Adrenal gland (tissue), 12 donors: Measurements from ENCODE around the gene PRRT4. TPM values are rescaled to one million over a fixed set of nuclear protein-coding genes. Genes with fewer than 3 reads are reported as not detected.

Experiments used
- DNase-seq, 7 donors: peaks; one replicate each; pipeline ENCODE4 v3.0.0-alpha.2; 2019 to 2020
- H3K27ac ChIP-seq, 5 donors: fragments of 200-600 bp; sonication (generic) in 4 of 5; 1 replicate in 3 of 5; 2 replicates in 2 of 5; pipeline versions ENCODE4 v1.5.1 to v1.8.0; 2016 to 2020; ENCODE audit warnings: mild to moderate bottlenecking in 1 of 5
- H3K27me3 ChIP-seq: fragments of 200-600 bp; 2 replicates; pipeline ENCODE4 v1.8.0; 2021
- H3K36me3 ChIP-seq, 2 donors: fragments of 200-600 bp; replicated peaks in 1 of 2; 1 replicate in 1 of 2; 2 replicates in 1 of 2; pipeline versions ENCODE4 v1.5.1 to v1.8.0; 2018 to 2022
- H3K4me1 ChIP-seq, 2 donors: fragments of 200-600 bp; replicated peaks in 1 of 2; 1 replicate in 1 of 2; 2 replicates in 1 of 2; pipeline versions ENCODE4 v1.5.1 to v1.8.0; 2018 to 2021
- H3K4me3 ChIP-seq, 4 donors: fragments of 200-600 bp; sonication (generic) in 3 of 4; one replicate each; pipeline ENCODE4 v1.5.1; 2016 to 2018
- H3K9me3 ChIP-seq, 3 donors: fragments of 200-600 bp; sonication (generic) in 1 of 3; replicated peaks in 1 of 3; 1 replicate in 2 of 3; 2 replicates in 1 of 3; pipeline versions ENCODE4 v1.5.1 to v1.8.0; 2016 to 2021
- CTCF ChIP-seq, 6 experiments: fragments of 450-650 bp in 4 of 6; fragments of 200-600 bp in 2 of 6; sonication (generic) in 1 of 6; IDR thresholded peaks; 1 replicate in 5 of 6; 2 replicates in 1 of 6; pipeline versions ENCODE4 v1.5.1 to v1.8.0; 2016 to 2021; ENCODE audit warnings: antibody characterized with exemption in 6 of 6, mild to moderate bottlenecking in 2 of 6, moderate library complexity in 1 of 6
- POLR2A ChIP-seq, 2 donors: fragments of 450-650 bp; IDR thresholded peaks; one replicate each; pipeline ENCODE4 v1.6.1; 2017; ENCODE audit warnings: antibody characterized with exemption in 2 of 2, mild to moderate bottlenecking in 2 of 2, moderate library complexity in 1 of 2
- WGBS, 4 donors: extraction: QIAGEN DNeasy Blood & Tissue Kit in 2 of 4; methylation state at CpG; one replicate each; pipeline versions ENCODE4 v1.1.5 to v1.1.7; 2013 to 2017; 5-methylcytosine and 5-hydroxymethylcytosine counted together
- intact Hi-C, 2 donors: fragments of 100-400 bp; cut with DNase I; formaldehyde crosslinking; loops; one replicate each; pipeline versions ENCODE4 v1.14.1 to v1.15.0; 2022 to 2023
- polyA plus RNA-seq, 3 donors: library from polyadenylated mRNA; stranded (reverse); fragments of 200-250 nt in 2 of 3; fragments of 350-450 nt in 1 of 3; fragmentation: Illumina TruSeq in 1 of 3; extraction: RNeasy Lipid Tissue Mini Kit (QIAGEN cat#74804) in 1 of 3; gene quantifications; one replicate each; pipeline ENCODE4 v1.2.3, GENCODE V29; 2013 to 2014
- total RNA-seq, 9 donors: library from RNA; depleted of rRNA in 4 of 9; stranded (reverse); fragments of >200 nt in 4 of 9; fragments of 120-200 nt in 1 of 9; fragmentation: NEBNext Ultra II Directional in 1 of 9; extraction: Animal tissue kit (Norgen Biotek cat#: 25700) in 1 of 9; gene quantifications; one replicate each; pipeline versions ENCODE4 v1.1.0 to v1.2.4, GENCODE V29; 2013 to 2023
- donor health status: healthy with polysubstance abuse.
- donor health status: Bipolar disorder and iron deficiency.
- donor health status: DM: yes; HTN: yes; CAD: no.
- donor health status: DM: no; HTN: no; CAD: no.
- donor health status: DM: no; HTN: no; CAD: no.
- donor health status: DM: yes; HTN: yes; CAD: no.

The PRRT4 gene
- total and polyA plus RNA-seq, 12 donors, result 0.23 to 7.7 (median 1.1) TPM; not detected in 1

GRCh38 chr7:128366986-128367385 is 5.5 kb upstream of the PRRT4 start:
- Histone ChIP-seq H3K4me3 (no peak overlapping the region), H3K4me1 (peaks cover 0 to under 1% of the 10 kb centered on the region in 2 donors), H3K27ac (no peak overlapping the region), H3K27me3 (peaks cover 14% of the 10 kb centered on the region), H3K9me3 (no peaks in the 10 kb centered on the region), H3K36me3 (no peaks in the 10 kb centered on the region)
- DNase-seq, result no peak
- TF ChIP-seq POLR2A (IDR thresholded peaks at IDR 0.05), result no peak
- TF ChIP-seq CTCF (IDR thresholded peaks at IDR 0.05), result no peak
- intact Hi-C loops, result no loop called here

- no peak for DNase-seq
- TF ChIP-seq POLR2A (IDR thresholded peaks at IDR 0.05) (no peak), CTCF (IDR thresholded peaks at IDR 0.05) (no peak)
- Histone ChIP-seq H3K27me3 (peaks cover 14% of the 10 kb centered on the region), H3K4me1 (peaks cover under 1 to 4% of the 10 kb centered on the region in 2 donors), H3K4me3 (no peak overlapping the region), H3K27ac (no peak overlapping the region), H3K36me3 (no peaks in the 10 kb centered on the region), H3K9me3 (no peaks in the 10 kb centered on the region)
- WGBS, 4 donors, result 25 to 55% (median 41%) methylated on average over 1 of the region's 1 CpG
- intact Hi-C loops, result no loop called here
Observed at GRCh38 chr7:128366300-128366699, 4.8 kb upstream of the PRRT4 start.

- no peak overlapping the region for H3K4me3 ChIP-seq
- TF ChIP-seq POLR2A (IDR thresholded peaks at IDR 0.05) (no peak), CTCF (IDR thresholded peaks at IDR 0.05) (no peak)
- no peaks in the 10 kb centered on the region for H3K36me3 ChIP-seq
- WGBS, 4 donors, result 77 to 87% (median 84%) methylated on average over 2 of the region's 2 CpGs
- peaks cover 14% of the 10 kb centered on the region for H3K27me3 ChIP-seq
- DNase-seq, result no peak
- H3K27ac ChIP-seq, result no peak overlapping the region
- intact Hi-C loops, result no loop called here
- H3K9me3 ChIP-seq, result no peaks in the 10 kb centered on the region
- H3K4me1 ChIP-seq, result peaks cover 4 to 7% of the 10 kb centered on the region in 2 donors
Observed at GRCh38 chr7:128365432-128365831, 3.9 kb upstream of the PRRT4 start.

GRCh38 chr7:128364166-128364870 is 2.8 kb upstream of the PRRT4 start:
- intact Hi-C loops, result no loop called here
- Histone ChIP-seq H3K27me3 (peaks cover 14% of the 10 kb centered on the region), H3K36me3 (no peaks in the 10 kb centered on the region), H3K9me3 (no peaks in the 10 kb centered on the region), H3K27ac (no peak overlapping the region), H3K4me3 (no peak overlapping the region), H3K4me1 (peaks cover 4 to 7% of the 10 kb centered on the region in 2 donors)
- DNase-seq, result no peak
- WGBS, 4 donors, result 70 to 94% (median 80%) methylated on average over 4 of the region's 4 CpGs
- no peak for TF ChIP-seq CTCF (IDR thresholded peaks at IDR 0.05)
- no peak for TF ChIP-seq POLR2A (IDR thresholded peaks at IDR 0.05)
